NCI-H510A treated with DMSO at 0.1 percent for 48 hours (cell line): ENCODE measurements around the gene FAM149B1.
"Not testable (repeated sequence)": the region's sequence is repeated elsewhere in the genome, so short reads cannot be mapped to it uniquely, and the experiment has no call there.

Experiments
- DNase-seq: peaks from one replicate; lab custom pipeline; 2025; lab: John Stamatoyannopoulos, UW

The FAM149B1 gene

DNA sequence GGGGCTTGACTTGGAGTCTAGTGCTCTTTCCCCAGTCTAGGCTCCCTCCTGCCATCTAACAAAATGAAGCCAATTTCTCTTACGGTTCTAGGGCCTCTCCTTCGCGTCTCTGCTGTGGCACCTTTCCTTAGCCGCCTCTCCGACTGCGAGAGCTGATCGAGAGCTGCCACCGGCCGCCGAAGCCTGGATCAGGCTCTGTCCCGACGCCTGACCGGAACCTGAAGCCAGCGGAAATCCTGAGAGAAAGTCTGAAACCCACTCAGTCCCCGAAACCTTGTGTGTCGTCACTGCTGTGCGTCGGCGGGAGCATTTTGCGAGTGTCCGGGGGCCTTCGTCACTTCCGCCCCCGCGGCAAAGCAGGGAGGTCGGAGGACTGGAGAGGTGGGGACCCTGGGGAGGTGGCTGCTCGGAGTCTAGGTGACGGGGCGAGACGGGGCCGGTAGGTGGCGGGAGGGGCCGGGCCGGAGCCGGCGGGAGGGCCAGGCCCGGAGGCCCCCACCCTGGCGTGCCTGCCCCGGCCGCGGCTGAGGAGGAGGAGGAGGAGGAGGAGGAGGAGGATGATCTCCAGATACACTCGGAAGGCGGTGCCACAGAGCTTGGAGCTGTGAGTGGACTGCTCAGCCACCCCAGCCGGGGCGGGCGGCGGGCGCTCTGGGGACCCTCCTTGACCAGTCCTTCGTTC lies at the start of gene FAM149B1, which contains the start of gene ECD:
FAM149B1 (plus strand) TSS at position 337 of the 682 bp plus-strand sequence; CDS start at position 558, 221 bp downstream.
ECD (minus strand) TSS at position 226 of the 682 bp plus-strand sequence. CDS start 4,071 bp downstream, outside the sequence.
- DNase-seq = peak; percentile 81

GRCh38 chr10:73119457-73119856 lies 48.5 kb upstream of the FAM149B1 start:
- no peak for DNase-seq

DNA sequence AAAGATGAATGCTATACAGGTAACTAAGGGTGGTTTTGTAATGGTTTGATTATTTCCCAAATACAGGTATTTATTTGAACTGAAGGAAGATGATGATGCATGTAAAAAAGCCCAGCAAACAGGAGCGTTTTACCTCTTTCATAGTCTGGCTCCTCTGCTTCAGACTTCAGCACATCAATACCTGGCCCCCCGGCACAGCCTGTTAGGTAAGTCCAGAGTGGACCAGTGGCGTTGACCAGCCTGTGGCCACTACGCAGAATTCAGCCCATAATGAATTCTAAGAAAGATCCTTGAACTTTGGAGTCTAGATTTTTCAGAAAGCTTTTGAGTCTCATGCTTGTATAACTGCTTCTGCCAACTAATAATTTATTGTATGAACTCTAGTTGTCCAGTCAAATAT lies 48.0 kb upstream of the FAM149B1 start:
- no peak for DNase-seq

DNA sequence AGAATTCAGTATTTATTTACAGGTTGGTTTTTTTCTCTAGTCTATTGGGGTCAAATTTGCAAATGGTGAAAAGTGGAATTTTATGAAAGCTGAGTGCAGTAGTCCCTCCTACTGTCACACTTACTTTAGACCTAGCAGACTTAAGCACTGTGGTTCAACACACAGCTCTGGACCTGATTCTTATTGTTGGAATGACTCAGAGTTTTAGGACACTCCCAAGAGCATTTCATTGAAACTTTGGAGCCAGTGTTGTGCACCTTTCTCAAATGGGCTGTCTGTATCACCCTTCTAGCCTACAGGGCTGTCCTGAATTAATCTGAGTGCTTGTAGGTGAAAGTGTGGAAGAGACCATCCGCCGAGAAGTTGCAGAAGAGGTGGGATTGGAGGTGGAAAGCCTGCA lies 41.6 kb upstream of the FAM149B1 start:
- no peak for DNase-seq

DNA sequence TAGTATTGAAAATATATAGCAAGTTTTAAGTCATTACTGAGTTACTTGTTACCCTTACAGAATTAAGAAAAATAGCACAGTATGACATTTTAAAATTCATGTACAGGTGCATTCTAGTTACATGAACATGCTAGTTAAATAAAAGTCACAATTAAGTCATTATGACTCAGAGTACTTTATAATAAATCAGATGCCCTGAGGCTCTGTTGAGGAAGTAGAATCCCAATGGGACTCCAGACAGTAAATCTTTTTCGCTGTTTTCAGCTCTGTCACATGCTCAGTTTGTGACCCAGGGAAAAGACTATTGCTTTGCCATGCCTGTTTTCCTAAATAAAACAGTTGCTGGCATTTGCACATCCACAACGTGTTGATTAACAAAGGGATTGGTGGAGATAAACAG lies 36.6 kb upstream of the FAM149B1 start:
- DNase-seq = no peak

DNA sequence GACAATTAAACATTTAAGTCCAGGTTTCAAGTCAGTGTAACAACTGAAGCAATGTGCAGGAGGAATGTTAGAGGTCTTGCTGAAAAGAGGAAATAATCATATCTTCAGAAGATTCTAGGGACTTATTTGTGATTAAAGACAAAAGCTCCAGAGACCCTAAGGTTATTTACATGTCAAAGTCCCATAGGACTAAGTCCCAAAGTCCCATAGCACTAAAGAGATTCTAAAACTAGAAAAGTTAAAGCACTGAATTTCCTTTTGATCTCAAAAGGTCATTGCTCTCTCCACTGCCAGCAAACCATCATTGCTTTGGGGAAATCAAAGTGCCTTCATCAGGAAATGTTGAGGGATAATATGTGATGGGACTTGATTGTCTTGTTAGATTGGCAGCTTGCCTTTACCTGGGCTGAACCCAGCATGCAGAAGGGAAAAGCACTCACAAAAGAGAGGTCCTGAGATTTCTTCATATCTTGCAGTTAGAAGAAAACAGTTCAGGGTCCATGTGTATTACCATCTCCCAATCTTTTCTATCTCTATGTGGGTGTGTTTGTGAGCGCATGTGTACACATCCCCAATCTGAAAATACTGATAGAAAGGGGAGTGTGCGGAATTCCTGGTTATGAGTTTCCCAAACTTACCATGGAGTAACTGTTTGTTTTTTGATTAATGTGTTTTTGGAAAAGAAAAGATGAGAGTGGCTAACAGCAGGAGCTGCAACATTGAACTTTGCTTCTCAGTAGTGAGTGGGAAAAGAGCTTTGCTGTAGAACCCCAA lies 35.8 kb upstream of the FAM149B1 start:
- DNase-seq = no peak

DNA sequence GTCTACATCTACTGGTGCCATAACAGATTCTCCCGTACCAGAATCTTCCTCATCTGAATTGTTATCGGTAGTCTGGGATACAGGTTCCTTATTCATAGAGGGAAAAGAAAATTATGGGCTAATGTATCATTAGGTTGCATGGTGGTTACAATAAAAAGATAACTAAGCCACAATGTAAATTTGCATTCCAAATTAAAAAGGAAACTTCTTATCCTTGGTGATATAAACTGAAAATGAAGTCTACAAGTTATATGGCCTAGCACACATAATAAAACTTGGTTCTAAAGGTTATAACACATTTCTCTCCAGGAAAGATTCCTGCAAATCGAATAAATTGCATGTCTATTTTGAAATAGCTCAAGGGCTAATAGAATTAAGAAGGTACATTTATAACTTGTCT lies 33.2 kb upstream of the FAM149B1 start:
- DNase-seq = no peak

- no peak for DNase-seq
These were observed 31.3 kb upstream of the FAM149B1 start for GRCh38 chr10:73136627-73137026.

GRCh38 chr10:73139251-73139650 lies 28.7 kb upstream of the FAM149B1 start:
- no peak for DNase-seq

GRCh38 chr10:73141603-73142002 lies 26.3 kb upstream of the FAM149B1 start:
- DNase-seq = no peak

GRCh38 chr10:73150633-73151413 lies 17.1 kb upstream of the FAM149B1 start:
- DNase-seq = not testable (repeated sequence)

GRCh38 chr10:73152009-73152408 lies 15.9 kb upstream of the FAM149B1 start:
- DNase-seq = no peak

- no peak for DNase-seq
These were observed 11.9 kb upstream of the FAM149B1 start for GRCh38 chr10:73156054-73156453.

GRCh38 chr10:73159038-73159648 lies 8.8 kb upstream of the FAM149B1 start:
- peak; percentile 46 for DNase-seq

DNA sequence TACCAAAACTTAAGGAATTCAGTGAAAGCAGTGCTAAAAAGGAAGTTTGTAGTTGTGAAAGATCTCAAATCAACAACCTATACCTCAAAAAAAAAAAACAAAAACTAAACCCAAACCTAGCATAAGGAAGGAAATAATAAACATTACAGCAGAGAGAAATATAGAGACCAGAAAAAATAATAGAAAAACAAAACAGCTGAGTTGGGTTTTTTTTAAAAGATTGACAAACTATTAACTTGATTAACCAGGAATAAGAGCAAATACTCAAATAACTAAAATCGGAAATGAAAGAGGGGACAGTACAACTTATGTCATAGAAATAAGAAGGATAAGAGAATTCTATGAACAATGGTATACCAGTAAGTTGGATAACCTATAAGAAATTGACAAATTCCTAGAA lies 6.8 kb upstream of the FAM149B1 start:
- no peak for DNase-seq

GRCh38 chr10:73161662-73162061 lies 6.3 kb upstream of the FAM149B1 start:
- DNase-seq = no peak

GRCh38 chr10:73163096-73163495 lies 4.8 kb upstream of the FAM149B1 start:
- no peak for DNase-seq

GRCh38 chr10:73166972-73167371 lies 947 bp upstream of the FAM149B1 start:
- DNase-seq = no peak

GRCh38 chr10:73167458-73167782 lies 499 bp upstream of the FAM149B1 start:
- DNase-seq = no peak

GRCh38 chr10:73168465-73168803 lies 515 bp downstream of the FAM149B1 start:
- DNase-seq = peak; percentile 13

DNA sequence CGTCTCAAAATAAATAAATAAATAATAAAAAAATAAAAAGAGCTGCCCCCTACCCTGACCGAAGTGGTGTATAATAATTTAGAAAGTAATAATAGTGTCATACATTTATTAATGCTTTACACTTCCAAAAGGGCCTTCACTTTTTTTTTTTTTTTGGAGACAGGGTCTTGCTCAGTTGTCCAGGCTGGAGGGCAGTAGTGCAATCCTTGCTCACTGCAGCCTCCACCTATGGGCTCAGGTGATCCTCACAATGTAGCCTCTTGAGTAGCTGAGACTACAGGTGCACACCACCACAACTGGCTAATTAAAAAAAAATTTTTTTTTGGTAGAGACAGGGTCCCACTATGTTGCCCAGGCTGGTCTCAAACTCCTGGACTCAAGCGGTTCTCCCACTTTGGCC lies 1.4 kb downstream of the FAM149B1 start:
- no peak for DNase-seq

GRCh38 chr10:73172867-73173266 lies 4.9 kb downstream of the FAM149B1 start:
- no peak for DNase-seq
